Measurements from ENCODE around the gene FAIM.
"Not testable (repeated sequence)": the region's sequence is repeated elsewhere in the genome, so short reads cannot be mapped to it uniquely, and the experiment has no call there.

FAIM gene

DNA sequence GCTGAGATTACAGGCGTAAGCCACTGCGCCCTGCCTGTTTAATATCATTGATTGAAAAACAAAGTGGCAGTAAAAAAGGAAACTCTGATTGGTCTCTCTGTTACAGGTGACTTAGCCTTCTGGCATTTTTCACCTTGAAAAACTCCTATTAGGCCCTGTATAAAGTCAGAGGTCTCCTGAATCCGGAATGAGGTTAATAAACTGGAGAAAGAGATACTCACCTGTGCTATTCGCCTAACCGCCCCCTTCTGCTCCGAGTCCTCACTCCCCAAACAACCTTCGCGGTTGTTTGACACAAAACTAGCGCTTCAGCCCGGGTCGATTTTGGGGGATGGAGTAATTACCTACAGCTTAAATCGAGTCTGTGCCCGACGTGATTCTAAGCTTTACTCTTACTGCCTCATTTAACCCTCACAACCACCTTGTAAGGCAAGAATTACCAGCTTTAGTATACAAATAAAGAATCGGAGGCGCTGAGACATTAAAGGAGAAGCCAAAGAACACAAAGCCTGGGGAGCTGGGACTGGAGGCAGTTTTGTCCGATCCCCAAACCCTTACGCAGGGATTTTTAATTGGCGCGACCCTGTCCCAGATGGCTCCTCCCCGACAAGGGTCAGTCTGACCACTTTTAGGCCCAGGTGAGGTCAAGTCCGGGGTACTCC lies 15.0 kb upstream of the FAIM start:
- no peak for TF ChIP-seq CTCF (IDR thresholded peaks at IDR 0.05; ENCODE audit: control insufficient read depth, extremely low read depth, insufficient read depth)
- DNase-seq (ENCODE audit: low read depth), result peak; percentile 43
- peak overlapping the region; percentile 66 for H3K4me3 ChIP-seq (ENCODE audit: low read depth, low read length)

DNA sequence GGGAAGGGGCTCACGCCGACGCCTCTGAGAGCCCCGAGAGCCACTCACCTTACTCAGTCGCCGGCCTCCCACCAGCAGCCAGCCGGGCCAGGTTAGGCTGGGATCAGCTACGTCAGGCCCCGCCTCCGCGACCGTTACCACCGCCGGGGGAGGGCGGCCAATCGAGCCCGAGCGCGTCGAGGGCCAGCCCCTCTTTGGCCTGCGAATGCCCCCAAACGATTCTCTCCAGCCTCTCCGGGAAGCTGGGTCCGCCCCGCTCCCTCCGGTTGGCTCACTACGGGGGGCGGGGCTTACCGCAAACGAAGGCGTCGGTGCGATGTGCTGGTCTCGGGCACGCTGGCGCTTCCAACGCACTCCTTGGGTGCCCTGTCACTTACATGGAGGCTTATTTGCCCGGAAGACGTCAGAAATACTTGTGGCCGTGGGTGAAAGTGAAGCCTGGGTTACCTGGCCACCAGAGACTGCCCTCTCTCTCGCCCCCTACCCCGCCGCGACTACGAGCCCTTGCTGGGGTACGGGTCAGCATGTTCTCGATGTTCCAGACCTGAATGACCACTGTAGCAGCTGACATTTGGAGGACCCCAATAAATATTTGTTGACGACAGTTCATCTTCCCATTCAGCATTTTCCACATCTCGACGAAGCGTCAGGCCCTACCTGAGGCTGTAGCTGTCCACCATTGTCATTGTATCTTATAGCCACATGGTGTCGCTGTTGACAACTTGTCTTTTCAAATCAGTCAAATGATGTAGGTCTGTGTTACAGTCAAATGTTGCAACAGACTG lies 14.2 kb upstream of the FAIM start, which contains the start of gene CEP70:
TSS of gene CEP70 (minus strand) at position 111 of the 785 bp plus-strand sequence. CDS start 21,333 bp downstream, outside the sequence.
- peak within 1 kb of the TSS; percentile 66 for H3K4me3 ChIP-seq (ENCODE audit: low read depth, low read length)
- peak; percentile 85 for DNase-seq (ENCODE audit: low read depth)
- TF ChIP-seq CTCF (IDR thresholded peaks at IDR 0.05; ENCODE audit: control insufficient read depth, extremely low read depth, insufficient read depth), result peak; percentile 91

- peak overlapping the region; percentile 66 for H3K4me3 ChIP-seq (ENCODE audit: low read depth, low read length)
- no peak for TF ChIP-seq CTCF (IDR thresholded peaks at IDR 0.05; ENCODE audit: control insufficient read depth, extremely low read depth, insufficient read depth)
- DNase-seq (ENCODE audit: low read depth), result no peak
Observed at GRCh38 chr3:138594935-138595610, 13.5 kb upstream of the FAIM start.

GRCh38 chr3:138597186-138597976 lies 11.2 kb upstream of the FAIM start:
- not testable (repeated sequence) for H3K4me3 ChIP-seq (ENCODE audit: low read depth, low read length); DNase-seq (ENCODE audit: low read depth)

- H3K4me3 ChIP-seq (ENCODE audit: low read depth, low read length), result no peak overlapping the region
- no peak for DNase-seq (ENCODE audit: low read depth)
- TF ChIP-seq CTCF (IDR thresholded peaks at IDR 0.05; ENCODE audit: control insufficient read depth, extremely low read depth, insufficient read depth), result no peak
Observed at GRCh38 chr3:138598534-138598933, 10.0 kb upstream of the FAIM start.

DNA sequence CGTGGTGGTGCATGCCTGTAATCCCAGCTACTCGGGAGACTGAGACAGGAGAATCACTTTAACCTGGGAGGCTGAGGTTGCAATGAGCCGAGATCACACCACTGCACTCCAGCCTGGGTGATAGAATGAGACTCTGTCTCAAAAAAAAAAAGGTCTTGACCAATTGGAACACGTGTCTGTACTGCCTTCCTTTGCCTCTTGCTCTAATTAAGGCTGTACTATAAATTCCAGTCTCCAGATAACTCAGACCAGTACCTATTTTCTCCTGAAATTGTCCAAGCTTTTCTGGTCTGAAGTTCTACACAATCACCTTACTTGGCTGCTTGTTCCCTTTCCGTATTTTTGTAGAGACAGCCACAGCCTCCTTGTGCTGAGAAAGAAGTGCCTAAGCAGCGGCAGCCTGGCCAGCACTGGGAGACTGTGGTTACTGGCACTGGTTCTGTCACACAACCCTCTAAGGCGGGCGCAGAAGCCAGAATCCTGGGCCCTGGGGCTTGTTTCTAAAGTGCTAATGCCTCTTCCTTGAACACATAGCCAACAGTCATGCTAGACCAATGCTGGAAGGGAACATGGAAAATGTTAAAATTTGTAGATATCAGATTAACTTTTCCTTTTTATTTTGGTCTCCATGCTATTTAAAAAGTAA lies 8.3 kb upstream of the FAIM start:
- TF ChIP-seq CTCF (IDR thresholded peaks at IDR 0.05; ENCODE audit: control insufficient read depth, extremely low read depth, insufficient read depth), result no peak
- no peak overlapping the region for H3K4me3 ChIP-seq (ENCODE audit: low read depth, low read length)
- DNase-seq (ENCODE audit: low read depth), result no peak

DNA sequence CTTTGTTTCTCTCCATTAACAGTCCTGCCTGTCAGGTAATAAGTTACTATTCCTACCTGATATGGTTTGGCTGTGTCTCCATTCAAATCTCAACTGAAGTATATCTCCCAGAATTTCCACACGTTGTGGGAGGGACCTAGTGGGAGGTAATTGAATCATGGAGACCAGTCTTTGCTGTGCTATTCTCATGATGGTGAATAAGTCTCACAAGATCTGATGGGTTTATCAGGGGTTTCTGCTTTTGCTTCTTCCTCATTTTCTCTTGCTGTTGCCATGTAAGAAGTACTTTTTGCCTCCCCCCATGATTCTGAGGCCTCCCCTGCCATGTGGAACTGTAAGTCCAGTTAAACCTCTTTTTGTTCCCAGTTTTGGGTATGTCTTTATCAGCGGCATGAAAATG lies 6.9 kb upstream of the FAIM start:
- not testable (repeated sequence) for DNase-seq (ENCODE audit: low read depth); H3K4me3 ChIP-seq (ENCODE audit: low read depth, low read length)

- DNase-seq (ENCODE audit: low read depth); H3K4me3 ChIP-seq (ENCODE audit: low read depth, low read length): not testable (repeated sequence)
Observed at GRCh38 chr3:138604106-138604595, 4.4 kb upstream of the FAIM start.
